SIG-M5 treated with dmso at 0.1 percent for 504 hours (cell line): ENCODE measurements around the gene C2CD2.
A peak's percentile ranks its signal among the peaks of the same experiment; 100 is the strongest.
"Not testable (repeated sequence)": the region's sequence is repeated elsewhere in the genome, so short reads cannot be mapped to it uniquely, and the experiment has no call there.

Source experiments
- DNase-seq: peaks from one replicate; lab custom pipeline; 2025; ENCODE audit not compliant: unreplicated experiment; lab: John Stamatoyannopoulos, UW

Gene C2CD2

DNA sequence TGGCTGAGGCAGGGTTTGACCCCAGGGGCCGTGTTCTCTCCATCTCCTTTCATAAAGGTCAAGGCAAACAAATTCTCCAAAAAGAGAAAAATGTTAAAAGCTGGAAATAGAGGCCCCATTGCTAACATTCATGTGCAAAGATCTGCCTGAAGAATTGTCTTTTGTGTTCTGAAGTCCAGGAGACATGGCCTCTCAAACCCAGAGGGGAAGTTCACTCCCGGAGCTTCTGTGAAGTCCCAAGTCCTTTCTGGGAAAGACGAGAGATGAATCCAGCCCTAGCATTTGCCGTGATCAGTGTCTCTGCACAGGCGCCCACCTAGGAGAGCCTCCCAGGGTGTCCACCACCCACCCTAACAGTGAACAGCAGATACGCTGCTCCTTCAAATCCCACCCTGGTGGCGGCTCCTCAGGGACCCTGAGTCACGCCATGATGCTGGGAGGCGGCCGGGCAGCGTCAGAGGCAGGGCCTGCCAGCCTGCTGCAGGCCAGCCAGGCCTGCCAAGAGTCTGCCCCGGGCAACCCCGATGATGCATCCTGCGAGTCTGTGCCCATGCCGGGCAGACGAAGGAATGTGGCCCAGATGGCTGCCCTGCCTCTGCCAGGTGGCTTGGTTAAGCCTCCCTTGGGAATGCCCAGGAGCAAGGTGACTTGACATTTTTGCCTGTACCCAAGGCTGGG is 5.2 kb upstream of the C2CD2 start:
- no peak for DNase-seq

DNA sequence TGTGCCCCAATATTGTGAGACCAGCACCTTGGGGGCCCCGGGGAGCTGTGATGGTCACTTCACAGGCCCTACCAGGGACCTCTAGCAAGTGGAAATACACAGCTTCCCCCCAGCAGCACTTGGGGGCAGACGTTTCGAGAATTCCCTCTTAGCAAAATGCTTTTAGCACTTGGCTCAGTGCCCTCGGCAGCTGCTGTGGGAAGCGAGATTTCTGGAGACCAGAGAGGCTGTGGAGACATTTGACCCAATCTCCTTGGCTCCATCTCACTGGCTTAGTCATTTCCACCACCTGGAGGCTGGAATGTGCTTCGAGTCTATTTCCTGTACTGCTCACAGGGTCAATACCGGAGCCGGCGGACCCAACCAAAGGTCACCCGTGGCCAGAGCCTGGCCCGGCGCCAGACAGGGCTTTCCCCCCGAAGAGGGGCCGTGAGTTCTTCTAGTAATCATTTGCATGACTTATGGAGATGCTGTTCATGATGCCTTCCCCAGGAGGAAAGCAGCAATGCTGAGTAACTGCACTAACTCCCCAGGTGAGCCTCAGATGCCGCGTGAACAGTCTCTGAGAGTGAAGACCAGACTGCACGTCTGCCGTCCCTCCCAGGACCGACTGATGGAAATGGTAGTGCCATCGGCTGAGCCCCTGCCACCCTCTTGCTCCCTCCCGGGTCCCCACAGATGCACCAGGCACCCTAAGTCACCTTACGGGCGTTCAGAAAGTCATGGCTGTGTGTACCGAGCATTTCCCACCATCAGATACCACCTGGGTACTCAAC is 4.4 kb upstream of the C2CD2 start:
- DNase-seq, result no peak

DNA sequence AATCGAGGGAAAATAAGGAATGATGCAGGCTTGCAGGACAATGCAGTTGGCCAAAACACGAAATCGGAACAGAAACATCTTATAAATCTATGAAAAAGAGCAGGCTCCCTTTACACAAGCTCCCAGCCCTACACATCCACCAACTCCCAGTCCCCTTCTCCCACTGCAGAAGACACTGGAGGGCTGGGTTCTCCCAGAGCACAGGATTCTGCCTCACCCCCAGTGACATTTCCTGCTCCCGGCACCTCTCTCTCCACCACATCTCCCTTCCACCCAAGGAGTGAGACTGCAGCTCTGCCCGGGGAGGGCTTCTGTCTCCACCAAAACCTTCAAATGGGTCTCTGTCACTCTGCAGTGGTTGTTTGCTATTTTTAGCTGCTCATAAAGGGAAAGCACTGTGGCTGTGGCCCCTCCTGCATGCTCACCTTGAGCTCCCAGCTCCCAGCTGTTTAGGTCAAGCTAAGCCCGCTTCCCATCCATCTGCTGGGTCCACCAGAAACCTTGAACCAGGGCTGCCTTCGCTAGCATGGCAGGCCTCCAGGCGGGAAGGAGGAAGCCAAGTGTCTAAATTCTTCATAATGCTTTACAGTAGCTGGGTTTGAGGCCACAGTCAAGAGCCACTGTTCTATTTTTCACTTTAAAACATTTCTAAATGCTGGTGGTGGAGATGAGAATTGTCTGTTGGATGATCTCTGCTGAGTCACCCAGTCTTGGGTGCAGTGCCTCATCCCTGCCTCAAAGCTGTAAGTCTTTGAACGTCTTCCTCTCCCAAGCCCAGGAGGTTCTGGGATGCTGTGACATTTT is 3.3 kb upstream of the C2CD2 start:
- DNase-seq, result peak; percentile 39

- no peak for DNase-seq
Observed at GRCh38 chr21:41955516-41955915, 1.7 kb upstream of the C2CD2 start.

GRCh38 chr21:41954654-41955499 is 1.1 kb upstream of the C2CD2 start:
- DNase-seq, result no peak

GRCh38 chr21:41953249-41953830 is 478 bp downstream of the C2CD2 start:
- no peak for DNase-seq

DNA sequence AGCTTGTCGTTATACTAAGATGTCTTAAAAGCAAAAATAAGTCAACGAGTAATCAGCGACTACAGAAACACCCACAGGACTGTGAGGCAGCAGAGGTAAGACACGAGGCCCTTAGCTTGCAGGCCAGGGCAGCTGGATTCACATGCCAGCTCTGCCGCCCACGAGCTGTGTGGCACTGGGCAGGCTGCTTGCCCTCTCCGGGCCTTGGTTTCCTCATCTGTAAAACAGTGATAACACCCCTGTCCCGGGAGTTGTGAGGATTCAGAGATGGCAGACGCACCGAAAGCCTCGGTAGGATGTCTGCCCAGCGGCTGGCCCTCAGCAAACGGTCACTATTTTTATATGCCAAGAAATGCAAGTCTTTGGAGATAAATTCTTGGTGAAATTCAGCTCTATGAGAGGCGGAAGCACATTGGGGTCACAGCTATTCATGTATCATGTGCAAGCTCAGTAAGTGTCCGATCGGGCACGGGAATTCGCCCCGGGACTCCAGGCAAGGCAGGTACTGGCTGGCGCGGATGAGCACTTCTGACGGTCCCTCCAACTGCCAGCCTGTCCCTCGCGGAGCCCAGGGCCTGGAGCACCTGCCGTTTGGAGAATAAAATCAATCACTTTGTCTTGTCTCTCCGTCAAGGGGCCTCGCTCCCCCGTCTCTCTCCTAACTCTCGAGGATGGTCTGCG is 1.1 kb downstream of the C2CD2 start:
- DNase-seq, result no peak

GRCh38 chr21:41951876-41952567 is 1.8 kb downstream of the C2CD2 start:
- no peak for DNase-seq

GRCh38 chr21:41950941-41951351 is 2.9 kb downstream of the C2CD2 start:
- no peak for DNase-seq

GRCh38 chr21:41949631-41950030 is 4.2 kb downstream of the C2CD2 start:
- not testable (repeated sequence) for DNase-seq

DNA sequence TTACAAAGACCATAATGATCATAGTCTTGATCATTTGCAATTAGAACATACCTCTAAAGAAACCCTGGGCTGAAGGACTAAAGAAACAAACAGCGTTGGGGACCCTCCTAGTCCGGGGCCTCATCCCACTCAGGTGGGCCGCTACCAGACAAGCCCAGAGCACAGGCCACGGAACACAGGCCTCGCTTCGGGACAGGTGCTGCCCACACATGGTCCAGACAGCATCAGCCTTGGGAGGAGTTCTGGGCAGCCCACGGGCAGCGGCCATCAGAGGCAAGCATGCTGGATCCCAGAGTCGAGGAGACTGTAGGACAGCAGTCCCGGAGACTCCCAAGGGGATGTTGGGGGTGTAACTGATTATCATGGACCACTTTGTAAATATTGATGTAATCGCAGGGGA is 4.9 kb downstream of the C2CD2 start:
- DNase-seq, result no peak

GRCh38 chr21:41948078-41948895 is 5.5 kb downstream of the C2CD2 start:
- DNase-seq, result no peak

GRCh38 chr21:41945982-41946381 is 7.8 kb downstream of the C2CD2 start:
- DNase-seq, result no peak

- no peak for DNase-seq
Observed at GRCh38 chr21:41943851-41944250, 10.0 kb downstream of the C2CD2 start.

DNA sequence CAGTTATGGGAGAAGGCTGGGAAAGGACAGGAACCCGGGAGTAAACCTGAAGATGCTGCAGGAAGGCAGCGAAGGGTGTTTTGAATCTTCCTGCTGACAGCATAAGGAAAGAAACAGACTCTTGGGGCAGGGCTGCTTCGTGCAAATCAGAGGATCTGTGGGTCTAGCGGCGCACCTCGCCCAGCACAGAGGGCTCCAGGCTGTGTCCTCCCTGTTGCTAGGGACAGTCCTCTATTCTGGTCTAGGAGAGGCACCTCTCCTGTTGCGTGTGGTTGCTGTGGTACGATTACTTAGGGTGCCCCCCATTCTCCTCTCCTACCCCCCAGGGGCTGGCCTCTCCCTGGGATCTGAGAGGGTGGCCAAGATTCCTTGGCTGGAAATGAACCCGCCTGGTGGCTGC is 11.4 kb downstream of the C2CD2 start:
- DNase-seq, result no peak

- DNase-seq, result no peak
Observed at GRCh38 chr21:41941941-41942340, 11.9 kb downstream of the C2CD2 start.

GRCh38 chr21:41940431-41940830 is 13.4 kb downstream of the C2CD2 start:
- no peak for DNase-seq

DNA sequence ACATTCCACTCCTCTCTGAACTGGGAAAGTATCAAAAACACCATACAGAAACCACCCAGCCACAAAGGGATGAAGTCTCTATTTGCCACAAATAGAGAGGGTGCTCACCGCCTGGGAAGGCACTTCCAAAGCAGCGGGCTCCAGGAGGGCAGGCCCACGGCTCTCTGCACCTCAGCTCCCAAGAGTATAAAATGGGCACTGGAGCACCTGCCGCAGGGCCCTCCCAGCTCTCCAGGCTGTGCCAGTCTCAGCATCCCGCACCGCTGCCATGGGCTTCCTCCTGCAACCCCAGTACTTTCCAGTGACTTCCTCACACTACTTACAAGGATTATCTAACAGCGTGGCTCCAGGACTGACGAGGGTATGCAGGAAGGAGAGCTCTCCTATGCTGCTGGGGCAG is 14.4 kb downstream of the C2CD2 start:
- no peak for DNase-seq
